A375 (cell line): Measurements from ENCODE around the gene CECR2. TPM values are rescaled to one million over a fixed set of nuclear protein-coding genes. Genes with fewer than 3 reads are reported as not detected.

Source experiments
- small RNA-seq: library from RNA; depleted of rRNA; stranded (forward); fragments of <200 nt; gene quantifications from one replicate; pipeline ENCODE3, GENCODE V24; 2014
- total RNA-seq: library from RNA; depleted of rRNA; stranded (reverse); fragments of >200 nt; shearing (Covaris generic); gene quantifications from 2 replicates; pipeline ENCODE4 v1.2.3, GENCODE V29; 2014; rRNA removed

The CECR2 gene
- 0.48 and 1.0 TPM in 2 replicates for total RNA-seq

DNA sequence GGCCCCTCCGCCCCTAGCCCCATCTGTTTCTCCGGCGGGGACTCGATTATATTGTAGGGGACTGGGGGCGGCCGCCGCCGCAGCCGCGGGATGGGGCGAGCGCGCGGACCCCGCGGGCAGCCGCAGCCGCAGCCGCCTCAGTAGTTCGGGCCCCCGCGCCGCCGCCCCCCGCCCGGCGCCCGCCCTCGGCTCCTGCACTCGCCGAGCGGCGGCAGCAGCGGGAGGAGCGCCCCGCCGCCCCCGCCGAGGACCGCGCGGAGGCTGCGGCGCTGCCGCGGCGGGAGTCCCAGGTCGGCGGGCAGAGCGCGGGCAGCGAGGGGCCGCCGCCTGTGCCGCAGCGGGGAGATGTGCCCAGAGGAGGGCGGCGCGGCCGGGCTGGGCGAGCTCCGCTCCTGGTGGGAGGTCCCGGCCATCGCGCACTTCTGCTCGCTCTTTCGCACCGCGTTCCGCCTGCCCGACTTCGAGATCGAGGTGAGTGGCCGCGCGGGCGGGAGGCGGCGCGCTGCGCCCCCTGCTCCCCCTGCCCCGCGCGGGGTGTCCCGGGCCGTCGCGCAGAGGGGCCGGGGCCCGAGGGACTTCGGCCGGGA, at the start of gene CECR2:
TSS of gene CECR2 (plus strand) at position 22 of the 587 bp plus-strand sequence. CDS start at position 346, 324 bp downstream.

DNA sequence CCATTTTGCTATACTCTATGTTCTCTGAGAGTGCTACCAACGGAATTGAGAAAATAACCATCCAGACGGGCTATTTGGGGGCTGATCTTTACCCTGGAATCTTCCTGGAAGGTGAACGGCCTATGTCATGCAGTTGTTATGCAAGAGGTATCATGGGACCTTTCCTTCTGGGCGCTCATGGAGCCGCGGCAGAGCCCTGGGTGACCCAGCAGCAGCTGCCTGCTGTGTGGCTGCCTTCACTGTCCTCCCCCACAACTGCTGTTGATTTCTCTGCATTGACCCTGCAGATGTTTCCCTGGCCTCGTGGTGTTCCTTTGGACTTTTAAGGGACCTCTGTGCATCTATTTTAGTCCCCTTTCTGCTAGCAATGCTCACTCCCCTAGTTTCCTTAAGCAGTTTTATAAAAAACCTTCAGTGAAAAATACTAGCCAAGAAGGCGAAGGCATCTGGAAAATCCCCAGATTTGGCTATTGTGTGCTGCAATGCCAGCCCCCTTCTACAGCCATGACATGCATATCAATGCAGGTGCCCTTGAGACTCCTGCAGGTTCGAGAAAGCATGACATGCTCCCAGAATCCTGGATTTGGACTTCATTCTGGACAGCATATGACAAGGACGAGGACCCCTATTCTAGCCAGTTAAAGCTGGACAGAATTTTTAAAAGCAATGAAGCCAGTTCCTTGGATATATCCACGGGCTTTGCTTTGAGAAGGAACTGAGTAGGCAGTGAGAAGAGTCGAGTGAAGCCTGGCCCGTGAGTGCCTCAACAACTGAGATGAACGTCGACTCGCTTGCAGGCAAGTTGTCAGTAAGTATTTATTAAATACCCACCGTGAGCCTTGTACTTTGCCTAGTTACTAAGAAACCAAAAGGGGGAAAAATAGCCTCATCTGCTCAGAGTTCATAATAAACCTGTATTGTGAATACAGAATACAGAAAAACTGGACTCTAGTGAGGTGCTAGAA, 193.9 kb downstream of the CECR2 start, which contains the start of gene SLC25A18:
TSS of gene SLC25A18 (plus strand) at position 593 of the 965 bp plus-strand sequence. CDS start 16,447 bp downstream, outside the sequence.

Small RNA genes within 50 kb of the gene (small RNA-seq; reads per million reads assigned to genes)
- gene CECR9: not detected
- not detected for gene RN7SL843P

Other genes starting within 250 kb of the CECR2 start
- gene TMEM121B, start 248.1 kb upstream of the CECR2 start, total RNA-seq: 0.11 TPM in 2 replicates
- 44.2 and 53.6 TPM in 2 replicates for gene HDHD5, start 210.2 kb upstream of the CECR2 start, total RNA-seq
- gene ADA2, start 150.0 kb upstream of the CECR2 start, total RNA-seq: not detected in 2 replicates
- gene SLC25A18, start 194.0 kb downstream of the CECR2 start, total RNA-seq: 0.21 TPM in 1 of 2 replicates, not detected in the other